RWPE2 (cell line): ENCODE results near the gene CCDC12.

Source experiments
- ATAC-seq: fragments of 200-7000 bp; cut with Tn5 transposase; 3 replicates; pipeline ENCODE4 v1.9.1; 2021; ENCODE audit warnings: low read depth
- DNase-seq: peaks from one replicate; pipeline ENCODE4 v3.0.0-alpha.2; 2020; ENCODE audit warnings: low spot score
- H3K27ac ChIP-seq: fragments of 450-650 bp; 2 replicates; pipeline ENCODE4 v1.5.1; 2017; ENCODE audit warnings: mild to moderate bottlenecking; ENCODE audit not compliant: poor library complexity, severe bottlenecking
- H3K27me3 ChIP-seq: fragments of 250-450 bp; sonication (Bioruptor Pico); 2 replicates; pipeline ENCODE4 v1.5.1; 2021; ENCODE audit warnings: mild to moderate bottlenecking, moderate library complexity; ENCODE audit not compliant: insufficient read depth, poor library complexity, severe bottlenecking
- H3K36me3 ChIP-seq: fragments of 250-450 bp; sonication (Bioruptor Pico); 2 replicates; pipeline ENCODE4 v1.5.1; 2020; ENCODE audit warnings: low read depth, mild to moderate bottlenecking, moderate library complexity
- H3K4me1 ChIP-seq: fragments of 250-450 bp; sonication (Bioruptor Pico); 2 replicates; pipeline ENCODE4 v1.5.1; 2021; ENCODE audit warnings: mild to moderate bottlenecking, moderate library complexity; ENCODE audit not compliant: insufficient read depth, poor library complexity, severe bottlenecking
- H3K4me3 ChIP-seq: fragments of 250-450 bp; sonication (Bioruptor Pico); 2 replicates; pipeline ENCODE4 v1.5.1; 2021; ENCODE audit warnings: mild to moderate bottlenecking, moderate library complexity; ENCODE audit not compliant: severe bottlenecking
- H3K9me3 ChIP-seq: fragments of 250-450 bp; sonication (Bioruptor Pico); 2 replicates; pipeline ENCODE4 v1.5.1; 2021; ENCODE audit warnings: mild to moderate bottlenecking, moderate library complexity; ENCODE audit not compliant: severe bottlenecking
- TF ChIP-seq, protein P1 (sequence below): fragments of 450-650 bp; IDR thresholded peaks from one replicate; pipeline ENCODE4 v1.5.1; 2017; ENCODE audit warnings: mild to moderate bottlenecking, moderate library complexity; ENCODE audit not compliant: poor library complexity, severe bottlenecking

The CCDC12 gene

DNA sequence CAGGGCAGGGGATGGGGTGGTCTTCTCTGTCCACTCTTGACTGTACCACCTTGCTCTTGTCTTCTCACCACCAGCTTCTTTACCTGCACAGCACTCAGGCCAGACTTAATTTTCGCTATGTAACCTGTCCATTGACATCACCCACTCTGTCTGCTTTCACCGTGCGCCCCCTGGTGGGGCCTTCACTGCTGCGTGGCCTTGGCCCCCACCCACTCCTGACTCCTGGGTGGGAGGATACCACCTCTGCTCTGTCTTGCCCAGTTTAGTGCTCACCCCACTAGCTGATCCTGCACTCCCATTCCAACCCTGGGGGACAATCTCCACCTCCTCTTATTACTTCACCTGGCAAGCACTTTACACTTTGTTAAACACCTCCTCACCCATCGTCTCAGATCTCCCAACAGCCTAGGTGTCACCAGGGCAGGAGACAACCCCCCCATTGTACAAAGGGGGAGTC, 81.3 kb downstream of the CCDC12 start:
- ATAC-seq: peak; percentile 62
- Histone ChIP-seq H3K27me3 (no peaks in the 10 kb centered on the region), H3K4me1 (no peaks in the 10 kb centered on the region), H3K27ac (no peak overlapping the region), H3K4me3 (no peak overlapping the region), H3K36me3 (no peaks in the 10 kb centered on the region), H3K9me3 (no peaks in the 10 kb centered on the region)
- TF ChIP-seq, protein P1, sequence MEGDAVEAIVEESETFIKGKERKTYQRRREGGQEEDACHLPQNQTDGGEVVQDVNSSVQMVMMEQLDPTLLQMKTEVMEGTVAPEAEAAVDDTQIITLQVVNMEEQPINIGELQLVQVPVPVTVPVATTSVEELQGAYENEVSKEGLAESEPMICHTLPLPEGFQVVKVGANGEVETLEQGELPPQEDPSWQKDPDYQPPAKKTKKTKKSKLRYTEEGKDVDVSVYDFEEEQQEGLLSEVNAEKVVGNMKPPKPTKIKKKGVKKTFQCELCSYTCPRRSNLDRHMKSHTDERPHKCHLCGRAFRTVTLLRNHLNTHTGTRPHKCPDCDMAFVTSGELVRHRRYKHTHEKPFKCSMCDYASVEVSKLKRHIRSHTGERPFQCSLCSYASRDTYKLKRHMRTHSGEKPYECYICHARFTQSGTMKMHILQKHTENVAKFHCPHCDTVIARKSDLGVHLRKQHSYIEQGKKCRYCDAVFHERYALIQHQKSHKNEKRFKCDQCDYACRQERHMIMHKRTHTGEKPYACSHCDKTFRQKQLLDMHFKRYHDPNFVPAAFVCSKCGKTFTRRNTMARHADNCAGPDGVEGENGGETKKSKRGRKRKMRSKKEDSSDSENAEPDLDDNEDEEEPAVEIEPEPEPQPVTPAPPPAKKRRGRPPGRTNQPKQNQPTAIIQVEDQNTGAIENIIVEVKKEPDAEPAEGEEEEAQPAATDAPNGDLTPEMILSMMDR: peak; percentile 85
- DNase-seq: no peak

DNA sequence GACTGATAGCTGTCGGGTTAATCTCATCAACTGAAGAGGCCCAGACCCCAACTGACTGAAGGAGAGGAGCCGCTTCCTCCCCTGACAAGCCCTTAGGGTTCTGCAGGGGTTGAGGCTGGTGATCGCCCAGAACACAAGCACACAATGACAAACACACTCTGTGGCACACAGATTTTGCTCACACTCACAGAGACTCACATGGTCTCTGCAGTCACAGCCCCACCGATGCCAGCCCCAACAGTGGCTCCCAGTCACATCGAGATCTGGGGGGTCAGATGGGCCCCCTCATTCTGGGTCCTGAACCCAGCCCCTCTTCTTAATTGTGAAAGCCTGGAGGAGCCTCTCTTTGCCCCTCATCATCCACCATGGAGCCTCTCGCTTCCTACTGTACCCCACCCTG, 82.3 kb downstream of the CCDC12 start:
- Histone ChIP-seq H3K27me3 (no peaks in the 10 kb centered on the region), H3K27ac (no peak overlapping the region), H3K4me1 (no peaks in the 10 kb centered on the region), H3K4me3 (no peak overlapping the region), H3K9me3 (no peaks in the 10 kb centered on the region), H3K36me3 (no peaks in the 10 kb centered on the region)
- no peak for ATAC-seq
- DNase-seq: no peak
- TF ChIP-seq, protein P1: no peak

DNA sequence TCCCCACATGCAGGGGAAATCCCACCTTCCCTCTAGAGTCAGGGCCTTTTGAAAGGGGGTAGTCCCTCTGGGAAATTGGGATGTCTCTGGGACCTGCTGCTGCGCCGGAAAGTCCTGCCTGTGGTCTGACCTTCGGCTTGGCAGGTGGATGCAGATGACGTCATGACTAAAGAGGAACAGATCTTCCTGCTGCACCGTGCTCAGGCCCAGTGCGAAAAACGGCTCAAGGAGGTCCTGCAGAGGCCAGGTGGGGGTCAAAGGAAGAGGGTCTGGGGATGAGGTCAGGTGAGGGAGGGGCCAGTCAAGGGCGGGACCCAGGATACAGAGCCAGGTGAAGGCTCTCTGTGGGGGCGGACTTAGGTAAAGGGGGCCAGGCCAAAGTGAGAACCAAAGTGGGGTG, 82.8 kb downstream of the CCDC12 start:
- TF ChIP-seq, protein P1: no peak
- H3K4me3 ChIP-seq: no peak overlapping the region
- H3K27ac ChIP-seq: no peak overlapping the region
- no peak for DNase-seq
- no peaks in the 10 kb centered on the region for H3K9me3 ChIP-seq
- no peaks in the 10 kb centered on the region for H3K36me3 ChIP-seq
- no peak for ATAC-seq
- no peaks in the 10 kb centered on the region for H3K4me1 ChIP-seq
- H3K27me3 ChIP-seq: no peaks in the 10 kb centered on the region

DNA sequence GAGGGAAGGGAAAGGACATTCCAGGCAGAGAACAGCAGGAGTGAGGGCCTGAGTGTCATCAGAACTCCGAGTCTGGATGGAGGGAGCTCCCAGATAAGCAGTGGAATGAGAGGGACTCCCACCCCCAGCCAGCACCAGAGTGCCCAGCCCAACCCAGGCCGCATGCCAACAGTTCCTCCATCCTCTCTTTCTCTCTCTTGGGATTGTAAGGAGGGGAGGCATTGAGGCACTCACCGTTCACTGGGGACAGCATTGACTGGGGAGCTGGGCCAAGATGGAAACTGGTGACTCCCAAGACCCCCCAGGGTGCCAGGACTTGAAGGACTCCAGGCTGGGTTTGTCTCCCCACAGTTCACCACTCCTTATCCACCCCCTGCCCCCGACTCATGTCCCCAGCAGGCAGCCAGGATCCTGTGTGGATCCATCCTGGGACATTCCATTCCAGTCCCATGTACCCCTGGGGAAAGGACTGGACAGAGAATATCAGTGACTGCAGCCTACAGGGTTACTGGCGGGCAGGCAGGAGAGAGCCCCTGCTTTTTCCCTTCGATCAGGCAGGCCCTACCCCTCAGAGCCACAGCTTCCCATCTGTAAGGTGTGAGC, 83.3 kb downstream of the CCDC12 start:
- Histone ChIP-seq H3K27ac (no peak overlapping the region), H3K9me3 (no peaks in the 10 kb centered on the region), H3K4me3 (no peak overlapping the region), H3K4me1 (no peaks in the 10 kb centered on the region), H3K36me3 (no peaks in the 10 kb centered on the region), H3K27me3 (no peaks in the 10 kb centered on the region)
- TF ChIP-seq, protein P1: no peak
- ATAC-seq (no peak), DNase-seq (no peak)
